H54 (cell line): Measurements from ENCODE around the gene RBM45.
A peak's percentile ranks its signal among the peaks of the same experiment; 100 is the strongest.
"Not testable (repeated sequence)": the region's sequence is repeated elsewhere in the genome, so short reads cannot be mapped to it uniquely, and the experiment has no call there.

Source experiments
- DNase-seq: peaks from one replicate; pipeline ENCODE4 v3.0.0; 2011; ENCODE audit warnings: low spot score, mixed read lengths; ENCODE audit not compliant: insufficient read length
- FAIRE-seq: peaks from 3 replicates; lab custom pipeline; 2011; peaks lifted over from hg19 to GRCh38; lab: Jason Lieb, UNC
- POLR2A ChIP-seq: IDR thresholded peaks from 2 replicates; pipeline ENCODE4 v1.6.1; 2011; ENCODE audit warnings: low read depth, mild to moderate bottlenecking, low read length

The RBM45 gene

GRCh38 chr2:178123163-178123562 lies 10.9 kb downstream of the RBM45 start:
- TF ChIP-seq POLR2A: no peak
- FAIRE-seq (no peak), DNase-seq (no peak)

- TF ChIP-seq POLR2A: no peak
- no peak for FAIRE-seq
- DNase-seq: no peak
Observed at GRCh38 chr2:178125125-178125524, 12.9 kb downstream of the RBM45 start.

- no peak for FAIRE-seq
- no peak for DNase-seq
- no peak for TF ChIP-seq POLR2A
Observed at GRCh38 chr2:178125862-178126261, 13.6 kb downstream of the RBM45 start.

- TF ChIP-seq POLR2A: no peak
- FAIRE-seq (peak; percentile 52), DNase-seq (no peak)
Observed at GRCh38 chr2:178128836-178129630, 16.8 kb downstream of the RBM45 start.

GRCh38 chr2:178136321-178137025 lies 24.2 kb downstream of the RBM45 start:
- FAIRE-seq: no peak
- no peak for TF ChIP-seq POLR2A
- DNase-seq: no peak

- no peak for FAIRE-seq
- no peak for DNase-seq
- no peak for TF ChIP-seq POLR2A
Observed at GRCh38 chr2:178142274-178143065, 30.2 kb downstream of the RBM45 start.

GRCh38 chr2:178143481-178143880 lies 31.2 kb downstream of the RBM45 start:
- DNase-seq: no peak
- no peak for TF ChIP-seq POLR2A
- FAIRE-seq: no peak

- no peak for DNase-seq
- FAIRE-seq: no peak
- TF ChIP-seq POLR2A: no peak
Observed at GRCh38 chr2:178152033-178152432, 39.8 kb downstream of the RBM45 start.

- TF ChIP-seq POLR2A: no peak
- no peak for FAIRE-seq
Observed at GRCh38 chr2:178152542-178152941, 40.3 kb downstream of the RBM45 start.

GRCh38 chr2:178152977-178153376 lies 40.7 kb downstream of the RBM45 start:
- no peak for TF ChIP-seq POLR2A
- DNase-seq (no peak), FAIRE-seq (no peak)

More at GRCh38 chr2:178152542-178152941, 40.3 kb downstream of the RBM45 start:
- DNase-seq: no peak

- FAIRE-seq, DNase-seq: not testable (repeated sequence)
Observed at GRCh38 chr2:178153878-178154277, 41.6 kb downstream of the RBM45 start.

- no peak for FAIRE-seq
- no peak for TF ChIP-seq POLR2A
- no peak for DNase-seq
Observed at GRCh38 chr2:178155524-178155923, 43.3 kb downstream of the RBM45 start.

GRCh38 chr2:178157574-178157973 lies 45.3 kb downstream of the RBM45 start:
- no peak for FAIRE-seq
- DNase-seq: no peak
- no peak for TF ChIP-seq POLR2A

GRCh38 chr2:178159966-178160365 lies 47.7 kb downstream of the RBM45 start:
- FAIRE-seq (no peak), DNase-seq (no peak)
- no peak for TF ChIP-seq POLR2A

- TF ChIP-seq POLR2A: no peak
- FAIRE-seq: no peak
- DNase-seq: no peak
Observed at GRCh38 chr2:178160601-178161000, 48.4 kb downstream of the RBM45 start.
